GM18526 (cell line): ENCODE results near the gene ARHGAP19.

Experiments used
- POLR2A ChIP-seq: IDR thresholded peaks from 3 replicates; pipeline ENCODE4 v1.6.1; 2011; ENCODE audit not compliant: insufficient read length; ENCODE audit errors: extremely low read depth

The ARHGAP19 gene

DNA sequence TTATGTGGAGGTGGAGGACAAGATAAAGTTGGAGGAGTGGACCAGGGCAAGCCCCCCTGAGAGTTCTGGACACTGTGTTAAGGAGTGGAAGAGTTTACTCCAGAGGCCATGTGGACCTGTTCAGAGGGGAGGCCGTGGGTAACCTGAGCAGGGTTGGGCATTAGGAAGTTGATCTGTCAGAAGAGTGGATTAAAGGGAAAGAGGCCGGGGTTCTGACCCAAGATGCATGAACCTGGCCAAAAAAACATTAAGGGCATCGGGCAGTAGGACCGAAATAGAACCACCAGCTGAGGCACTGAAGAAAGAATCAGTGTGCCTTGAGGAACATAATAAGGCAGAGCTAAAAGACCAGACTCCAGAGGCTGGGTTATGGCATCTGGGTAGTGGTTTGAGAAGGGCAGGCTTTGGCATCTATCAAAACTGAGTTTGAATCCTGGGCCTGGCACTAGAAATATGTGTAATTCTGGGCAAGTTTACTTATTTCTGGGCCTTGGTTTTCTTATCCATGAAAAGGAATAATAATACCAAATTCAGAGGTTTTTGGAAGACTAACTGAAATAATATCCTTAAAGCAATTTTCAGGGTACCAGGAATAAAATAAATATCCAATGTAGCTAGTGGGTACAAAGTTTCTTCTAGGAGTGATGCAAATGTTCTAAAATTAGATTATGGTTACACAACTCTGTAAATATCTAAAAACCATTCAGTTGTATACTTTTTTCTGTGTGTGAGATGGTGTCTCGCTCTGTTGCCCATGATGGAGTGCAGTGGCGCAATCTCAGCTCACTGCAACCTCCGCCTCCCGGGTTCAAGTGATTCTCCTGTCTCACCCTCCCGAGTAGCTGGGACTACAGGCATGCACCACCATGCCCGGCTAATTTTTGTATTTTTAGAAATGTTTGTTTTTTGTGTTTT, 15.7 kb upstream of the ARHGAP19 start:
- TF ChIP-seq POLR2A = no peak

DNA sequence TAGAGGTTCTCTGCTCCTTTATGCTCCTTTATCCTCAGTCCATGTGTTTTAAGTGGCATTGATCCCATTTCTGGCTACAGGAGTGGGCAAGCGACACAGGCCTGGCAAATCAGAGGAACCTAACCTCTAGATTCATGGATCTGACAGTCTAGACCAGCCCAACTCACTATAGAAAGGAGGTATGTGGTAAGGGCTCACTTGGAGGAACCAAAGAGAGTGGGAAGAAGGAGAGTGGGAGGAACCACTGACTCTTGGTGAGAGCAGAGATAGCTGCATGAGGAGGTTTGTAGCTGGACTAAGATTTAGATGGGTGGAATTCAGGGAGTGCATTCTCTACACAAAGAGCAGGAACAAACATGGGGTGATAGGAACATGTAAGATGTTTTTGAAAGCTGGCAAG, 15.0 kb upstream of the ARHGAP19 start:
- no peak for TF ChIP-seq POLR2A

DNA sequence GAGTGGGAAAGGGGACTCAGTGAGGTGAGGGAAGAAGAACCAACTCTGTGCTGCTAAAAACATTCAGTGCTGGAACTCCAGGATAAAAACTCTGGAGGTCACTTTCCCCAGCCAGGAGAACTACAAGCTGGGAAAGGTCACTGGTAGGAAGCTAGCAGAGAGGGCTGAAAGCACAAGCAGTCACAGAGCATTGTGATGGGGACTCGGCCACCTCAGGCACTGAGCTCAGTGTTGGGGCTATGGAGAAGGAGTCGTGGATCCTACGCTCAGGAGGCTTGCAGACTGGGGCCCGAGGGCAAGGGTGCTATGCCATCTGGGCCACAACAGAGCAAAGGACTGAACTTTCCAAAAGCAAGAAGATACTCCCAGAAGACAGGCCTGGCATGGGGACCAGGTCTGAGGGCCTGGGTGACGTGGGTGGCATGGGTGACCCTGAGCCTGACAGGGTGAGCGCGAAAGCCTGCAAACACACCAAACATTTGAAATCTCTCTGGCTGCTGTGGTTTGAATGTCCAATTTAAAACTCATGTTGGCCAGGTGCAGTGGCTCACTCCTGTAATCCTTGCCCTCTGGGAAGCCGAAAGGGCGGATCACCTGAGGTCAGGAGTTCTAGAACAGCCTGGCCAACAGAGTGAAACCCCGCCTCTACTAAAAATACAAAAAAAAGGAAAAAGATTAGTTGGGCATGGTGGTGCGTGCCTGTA, 9.8 kb upstream of the ARHGAP19 start:
- no peak for TF ChIP-seq POLR2A

DNA sequence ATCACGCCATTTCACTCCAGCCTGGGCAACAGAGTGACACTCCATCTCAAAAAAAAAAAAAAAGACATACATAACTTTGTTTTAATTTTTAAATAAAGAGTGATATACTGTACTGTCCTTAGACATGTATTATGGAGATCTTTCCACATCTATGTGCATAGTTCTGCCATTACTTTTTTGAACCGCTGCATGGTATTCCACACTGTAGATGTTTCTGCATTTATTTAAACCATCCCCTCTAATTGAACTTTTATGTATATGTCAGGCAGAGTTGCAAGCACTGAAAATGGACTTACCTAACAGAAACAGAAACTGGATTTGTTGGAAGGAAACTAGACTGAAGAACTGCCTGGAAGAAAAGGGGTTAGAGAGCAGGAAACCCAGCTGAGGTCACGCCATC, 8.5 kb upstream of the ARHGAP19 start:
- TF ChIP-seq POLR2A = no peak

DNA sequence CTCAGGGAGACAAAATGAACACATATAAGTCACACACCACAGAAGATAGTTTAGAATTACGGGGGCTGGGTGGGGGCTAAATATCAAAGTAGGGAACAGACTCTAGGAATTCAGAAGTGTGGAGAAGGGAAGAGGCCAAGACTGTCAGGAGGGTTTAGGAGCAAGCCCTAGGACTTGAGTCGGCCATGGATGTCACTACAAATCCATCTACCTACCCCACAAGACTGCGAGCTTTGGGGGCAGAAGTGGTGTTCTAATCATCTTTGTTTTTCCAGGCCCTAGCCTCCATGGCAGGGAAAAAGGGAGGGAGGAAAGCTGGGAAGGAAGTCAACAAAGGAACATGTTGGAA, 5.8 kb upstream of the ARHGAP19 start:
- TF ChIP-seq POLR2A = no peak

DNA sequence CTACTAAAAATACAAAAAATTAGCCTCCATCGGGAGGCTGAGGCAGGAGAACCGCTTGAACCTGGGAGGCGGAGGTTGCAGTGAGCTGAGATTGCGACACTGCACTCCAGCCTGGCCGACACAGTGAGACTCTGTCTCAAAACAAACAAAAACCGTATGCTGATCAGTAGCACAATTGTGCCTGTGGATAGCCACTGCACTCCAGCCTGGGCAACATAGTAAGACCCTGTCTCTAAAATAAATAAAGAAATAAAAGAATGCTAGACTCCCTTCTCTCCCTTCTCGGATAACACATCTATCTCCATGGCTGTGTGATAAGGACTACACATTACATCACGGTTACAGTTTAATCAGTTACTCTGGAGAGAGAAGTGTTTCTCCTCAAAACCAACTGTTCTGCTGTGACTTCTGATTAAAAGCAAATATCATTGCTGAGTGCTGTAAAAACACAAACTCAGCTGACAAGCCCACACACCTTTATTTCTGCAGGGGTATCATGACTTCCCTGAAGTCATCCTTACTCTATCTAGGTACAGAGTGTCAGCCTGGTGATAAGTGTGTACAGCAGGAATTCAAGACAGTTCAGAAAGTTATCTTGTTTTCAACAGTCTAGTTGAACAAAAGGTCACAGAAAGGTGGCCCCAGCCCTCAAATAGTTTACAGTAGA, 5.3 kb upstream of the ARHGAP19 start:
- TF ChIP-seq POLR2A = no peak

DNA sequence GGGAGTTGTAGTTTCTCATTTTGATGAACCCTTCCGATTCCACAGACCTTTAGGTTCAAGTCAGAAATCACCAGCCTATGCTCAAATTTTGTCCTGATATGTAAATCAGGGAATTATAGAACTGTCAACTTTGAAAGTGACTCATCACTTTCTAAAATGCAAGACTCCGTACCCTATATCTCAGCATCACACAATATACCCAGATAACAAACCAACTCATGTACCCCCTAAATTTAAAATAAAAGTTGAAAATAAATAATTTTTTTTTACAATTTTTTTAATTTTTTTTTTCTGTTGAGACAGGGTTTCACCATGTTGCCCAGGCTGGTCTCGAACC, 393 bp upstream of the ARHGAP19 start:
- TF ChIP-seq POLR2A = no peak

DNA sequence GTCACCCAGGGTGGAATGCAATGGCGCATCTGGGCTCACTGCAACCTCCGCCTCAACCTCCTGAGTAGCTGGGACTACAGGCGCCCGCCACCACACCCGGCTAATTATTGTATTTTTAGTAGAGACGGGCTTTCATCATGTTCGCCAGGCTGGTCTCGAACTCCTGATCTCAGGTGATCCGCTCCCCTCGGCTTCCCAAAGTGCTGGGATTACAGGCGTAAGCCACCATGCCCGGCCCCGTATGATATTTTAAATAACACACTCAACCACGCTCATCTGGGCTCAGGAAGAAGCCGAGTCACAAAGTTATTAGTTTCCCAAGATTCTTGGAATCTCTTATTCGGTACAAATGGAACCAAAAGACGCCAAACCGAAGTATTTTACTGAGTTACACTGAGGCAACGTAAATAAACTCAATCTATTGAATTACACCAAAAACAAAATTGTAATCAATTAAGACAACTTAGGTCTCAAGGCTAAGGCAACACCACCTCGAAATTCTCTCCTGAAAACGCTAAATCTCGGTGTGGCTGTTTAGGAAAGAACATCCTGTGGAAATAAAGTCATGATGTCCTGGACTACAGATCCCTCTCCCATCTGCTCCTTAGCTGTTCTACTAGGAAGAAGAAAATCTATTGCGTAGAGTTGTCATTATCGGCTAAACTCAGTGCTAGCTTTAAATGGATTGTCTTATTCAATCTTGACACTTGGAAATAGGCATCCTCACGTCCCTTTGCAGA, 910 bp downstream of the ARHGAP19 start:
- no peak for TF ChIP-seq POLR2A

DNA sequence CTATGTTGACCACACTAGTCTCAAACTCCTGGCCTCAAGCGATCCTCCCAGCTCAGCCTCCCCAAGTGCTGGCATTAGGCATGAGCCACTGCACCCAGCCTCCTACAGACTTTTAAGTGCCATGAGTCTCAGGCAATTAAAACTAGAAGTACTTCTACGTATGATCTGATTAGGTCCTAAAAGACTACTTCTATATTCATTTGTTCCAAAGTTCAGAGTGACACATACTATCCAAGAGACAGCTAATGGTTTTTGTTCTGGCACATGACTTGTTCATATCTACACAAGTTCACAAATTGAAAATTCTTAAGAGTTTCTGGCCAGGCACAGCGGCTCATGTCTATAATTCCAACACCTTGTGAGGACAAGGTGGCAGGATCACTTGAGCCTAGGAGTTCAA, 11.7 kb downstream of the ARHGAP19 start:
- TF ChIP-seq POLR2A = no peak

DNA sequence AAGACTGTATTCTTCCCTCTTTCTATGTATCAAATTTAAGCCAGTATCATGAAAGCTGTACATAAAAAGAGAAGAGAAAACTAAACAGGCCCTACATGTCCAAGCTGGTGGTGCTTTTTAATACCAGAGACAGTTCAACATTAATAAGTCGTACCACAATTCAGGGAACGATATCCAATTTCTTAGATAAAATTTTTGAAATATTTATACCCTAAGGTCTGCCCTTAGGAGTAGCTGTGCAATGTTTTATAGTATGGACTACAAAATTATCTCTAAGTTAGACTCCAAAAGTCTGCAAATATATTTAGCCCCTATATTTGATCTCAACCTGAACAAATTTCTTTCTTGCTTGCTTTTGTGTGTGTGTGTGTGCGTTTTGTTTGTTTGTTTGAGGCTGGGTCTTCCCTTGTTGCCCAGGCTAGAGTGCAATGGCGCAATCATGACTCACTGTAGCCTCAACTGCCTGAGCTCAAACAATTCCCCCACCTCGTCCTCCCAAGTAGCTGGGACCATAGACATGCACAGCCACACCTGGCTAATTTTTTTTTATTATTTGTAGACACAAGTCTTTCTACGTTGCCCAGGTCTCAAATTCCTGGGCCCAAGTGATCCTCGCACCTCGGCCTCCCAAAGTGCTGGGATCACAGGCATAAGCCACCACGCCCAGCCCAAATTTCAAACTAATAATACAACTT, 13.2 kb downstream of the ARHGAP19 start:
- no peak for TF ChIP-seq POLR2A

DNA sequence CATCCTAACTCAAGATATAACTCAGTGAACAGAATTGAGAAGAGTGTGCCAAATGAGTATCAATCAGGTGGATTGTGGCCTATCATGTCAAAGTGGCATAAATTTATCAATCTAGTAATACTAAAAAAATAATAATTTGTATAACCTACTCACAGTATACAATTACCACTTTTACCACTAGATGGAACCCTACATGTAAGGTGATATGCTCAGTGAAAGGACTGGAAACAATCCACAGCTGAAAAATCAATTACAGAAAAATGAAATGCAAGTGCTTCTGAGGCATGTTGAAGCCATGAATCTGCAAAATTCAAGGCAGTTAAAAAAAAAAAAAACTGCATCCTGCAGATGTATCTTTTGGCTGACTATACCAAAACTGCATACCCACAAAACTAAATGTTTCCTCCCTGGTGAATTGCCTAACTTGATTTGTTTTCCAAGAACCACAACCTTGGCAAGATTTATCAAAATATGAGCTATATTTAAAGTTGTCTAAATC, 13.9 kb downstream of the ARHGAP19 start:
- no peak for TF ChIP-seq POLR2A

DNA sequence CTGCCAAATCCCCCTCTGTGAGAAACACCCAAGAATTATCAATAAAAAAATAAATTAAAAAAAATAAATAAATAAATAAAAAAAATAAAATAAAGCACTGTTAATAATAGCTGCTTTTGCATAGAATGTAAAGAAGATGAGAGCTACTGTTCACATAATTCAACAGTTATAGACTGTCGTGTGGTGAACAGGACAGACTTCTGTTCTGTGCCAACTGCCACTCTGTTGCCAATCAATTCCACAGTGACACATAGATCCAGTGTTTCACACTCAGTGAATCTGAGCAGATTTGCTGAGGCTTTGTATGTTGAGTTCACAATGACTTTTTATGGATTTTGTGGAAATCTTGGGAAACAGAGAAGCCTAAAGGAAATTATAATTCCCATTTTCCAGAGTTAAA, 14.9 kb downstream of the ARHGAP19 start:
- no peak for TF ChIP-seq POLR2A

DNA sequence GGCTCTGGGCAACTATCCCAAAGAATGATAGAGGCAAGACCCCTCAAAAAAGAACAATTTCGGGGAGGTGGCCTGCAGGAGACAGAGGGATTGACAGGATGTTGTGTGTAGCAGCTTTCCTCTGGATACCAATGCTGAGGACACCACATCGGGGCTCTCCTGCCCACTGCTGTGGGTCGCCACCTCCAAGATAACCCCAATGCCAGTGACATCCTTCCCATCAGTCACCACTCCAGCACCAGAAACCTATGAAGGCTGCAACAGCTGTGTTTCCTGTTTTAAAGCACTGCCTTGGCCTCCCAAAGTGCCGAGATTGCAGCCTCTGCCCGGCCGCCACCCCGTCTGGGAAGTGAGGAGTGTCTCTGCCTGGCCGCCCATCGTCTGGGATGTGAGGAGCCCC, 17.6 kb downstream of the ARHGAP19 start:
- TF ChIP-seq POLR2A = no peak

DNA sequence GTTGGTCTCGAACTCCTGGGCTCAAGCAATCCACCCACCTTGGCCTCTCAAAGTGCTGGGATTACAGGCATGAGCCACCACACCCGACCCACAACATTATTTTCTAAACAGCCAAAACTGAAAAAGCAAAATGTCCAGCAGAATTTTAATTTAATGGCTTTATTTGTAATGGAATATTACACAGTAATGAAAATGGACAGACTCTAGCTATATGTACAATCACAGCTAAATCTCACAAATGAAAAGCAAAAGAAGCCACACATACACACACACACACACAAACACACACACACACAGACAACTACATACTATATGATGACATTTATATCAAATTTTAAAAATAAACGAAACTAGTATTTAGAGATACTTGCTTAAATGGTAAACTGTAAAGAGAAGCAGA, 18.7 kb downstream of the ARHGAP19 start:
- TF ChIP-seq POLR2A = no peak

DNA sequence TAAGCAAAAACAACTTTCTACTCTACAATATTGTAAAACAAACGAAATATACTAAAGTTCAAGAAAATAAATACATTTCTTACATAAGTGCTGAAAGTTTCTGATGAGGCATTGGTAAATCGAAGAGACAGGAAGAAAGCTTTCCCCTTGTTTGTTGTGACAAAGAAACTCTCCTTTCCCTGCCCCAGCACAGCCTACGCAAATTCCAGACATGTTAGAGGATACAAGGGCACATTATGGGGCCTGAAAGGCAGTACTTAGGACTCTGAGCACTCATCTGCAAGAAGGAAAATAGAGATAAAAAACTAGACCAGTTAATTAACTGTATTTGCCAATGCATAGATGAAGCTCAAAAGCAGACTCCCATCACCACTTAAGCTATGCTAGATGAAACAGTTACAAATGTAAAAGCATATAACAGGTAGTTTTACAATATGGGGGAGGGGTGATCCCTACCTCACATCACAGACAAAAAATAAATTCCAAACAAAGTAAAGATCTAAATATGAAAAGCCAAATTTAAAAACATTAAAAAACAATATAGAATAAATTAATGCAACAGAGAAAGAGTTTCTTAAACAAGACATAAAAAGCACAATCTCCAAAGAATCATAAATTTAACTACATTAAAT, 21.8 kb downstream of the ARHGAP19 start:
- TF ChIP-seq POLR2A = no peak

DNA sequence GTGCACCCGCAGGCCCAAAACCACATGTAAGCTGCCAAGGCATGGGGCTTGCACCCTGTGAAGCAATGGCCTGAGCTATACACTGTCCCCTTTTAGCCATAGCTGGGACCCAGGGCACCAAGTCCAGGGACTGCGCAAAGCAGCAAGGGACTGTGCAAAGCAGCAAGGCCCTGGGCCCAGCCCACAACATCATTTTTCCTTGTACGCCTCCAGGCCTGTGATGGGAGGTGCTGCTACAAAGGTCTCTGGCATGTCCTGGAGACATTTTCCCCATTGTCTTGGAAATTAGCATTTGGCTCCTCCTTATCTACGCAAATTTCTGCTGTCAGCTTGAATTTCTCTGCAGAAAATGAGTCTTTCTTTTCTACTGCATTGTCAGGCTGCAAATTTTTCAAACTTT, 24.8 kb downstream of the ARHGAP19 start:
- TF ChIP-seq POLR2A = no peak
